AG10803 (cell line): ENCODE measurements around the gene BAIAP3.

Experiments used
- DNase-seq: peaks from one replicate; pipeline ENCODE4 v3.0.0; 2010; ENCODE audit warnings: low read depth
- H3K4me3 ChIP-seq: 2 replicates; pipeline ENCODE4 v1.5.1; 2011; ENCODE audit warnings: mild to moderate bottlenecking, low read length, control low read depth
- TF ChIP-seq, protein P1 (sequence below): conservative IDR thresholded peaks from 2 replicates; pipeline ENCODE4 v1.5.1; 2011; ENCODE audit warnings: mild to moderate bottlenecking, low read length, control low read depth, inconsistent platforms

Gene BAIAP3

GRCh38 chr16:1383556-1383955, 50.1 kb downstream of the BAIAP3 start:
- no peak overlapping the region for H3K4me3 ChIP-seq

DNA sequence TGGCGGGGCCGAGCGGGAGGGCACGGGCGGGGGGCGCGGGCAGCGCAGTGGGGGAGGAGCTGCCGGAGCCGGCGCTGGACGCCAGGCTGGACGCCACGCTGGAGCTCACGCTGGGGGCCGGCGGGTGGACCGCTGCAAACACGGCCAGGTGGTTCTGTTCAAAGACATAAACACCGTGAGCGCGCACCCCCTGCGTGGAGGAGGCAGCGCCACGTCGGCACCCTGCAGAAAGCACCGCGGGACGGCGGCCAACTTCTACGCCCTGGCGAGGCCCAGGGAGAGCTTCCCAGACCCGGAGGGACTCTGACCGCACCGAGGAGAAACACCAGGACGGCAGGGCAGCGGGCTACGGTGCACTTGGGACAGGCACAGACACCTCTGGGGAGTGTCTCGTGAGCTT, 51.8 kb downstream of the BAIAP3 start:
- TF ChIP-seq, protein P1, sequence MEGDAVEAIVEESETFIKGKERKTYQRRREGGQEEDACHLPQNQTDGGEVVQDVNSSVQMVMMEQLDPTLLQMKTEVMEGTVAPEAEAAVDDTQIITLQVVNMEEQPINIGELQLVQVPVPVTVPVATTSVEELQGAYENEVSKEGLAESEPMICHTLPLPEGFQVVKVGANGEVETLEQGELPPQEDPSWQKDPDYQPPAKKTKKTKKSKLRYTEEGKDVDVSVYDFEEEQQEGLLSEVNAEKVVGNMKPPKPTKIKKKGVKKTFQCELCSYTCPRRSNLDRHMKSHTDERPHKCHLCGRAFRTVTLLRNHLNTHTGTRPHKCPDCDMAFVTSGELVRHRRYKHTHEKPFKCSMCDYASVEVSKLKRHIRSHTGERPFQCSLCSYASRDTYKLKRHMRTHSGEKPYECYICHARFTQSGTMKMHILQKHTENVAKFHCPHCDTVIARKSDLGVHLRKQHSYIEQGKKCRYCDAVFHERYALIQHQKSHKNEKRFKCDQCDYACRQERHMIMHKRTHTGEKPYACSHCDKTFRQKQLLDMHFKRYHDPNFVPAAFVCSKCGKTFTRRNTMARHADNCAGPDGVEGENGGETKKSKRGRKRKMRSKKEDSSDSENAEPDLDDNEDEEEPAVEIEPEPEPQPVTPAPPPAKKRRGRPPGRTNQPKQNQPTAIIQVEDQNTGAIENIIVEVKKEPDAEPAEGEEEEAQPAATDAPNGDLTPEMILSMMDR: no peak
- DNase-seq: no peak
- H3K4me3 ChIP-seq: no peak overlapping the region

More at GRCh38 chr16:1383556-1383955, 50.1 kb downstream of the BAIAP3 start:
- TF ChIP-seq, protein P1: no peak
- DNase-seq: no peak

DNA sequence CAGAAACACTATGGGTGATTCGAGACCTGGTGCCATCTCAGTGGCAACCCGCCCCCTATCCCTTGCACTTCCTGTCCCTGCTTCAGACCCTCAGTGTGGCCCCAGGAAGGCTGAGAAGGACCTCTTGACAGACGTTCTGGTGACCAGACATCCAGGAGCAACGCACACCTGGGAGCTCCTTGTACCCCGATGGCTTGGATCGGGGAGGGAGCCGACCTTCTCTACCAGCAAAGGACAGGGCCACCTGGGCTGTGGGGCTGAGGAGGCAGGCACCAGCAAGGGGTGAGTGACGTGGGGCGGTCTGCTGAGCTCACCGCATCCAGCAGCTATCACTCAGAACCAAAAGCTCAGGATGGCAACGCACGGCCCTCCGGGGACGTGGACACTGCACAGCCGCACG, 53.9 kb downstream of the BAIAP3 start:
- TF ChIP-seq, protein P1: no peak
- H3K4me3 ChIP-seq: no peak overlapping the region
- DNase-seq: no peak

DNA sequence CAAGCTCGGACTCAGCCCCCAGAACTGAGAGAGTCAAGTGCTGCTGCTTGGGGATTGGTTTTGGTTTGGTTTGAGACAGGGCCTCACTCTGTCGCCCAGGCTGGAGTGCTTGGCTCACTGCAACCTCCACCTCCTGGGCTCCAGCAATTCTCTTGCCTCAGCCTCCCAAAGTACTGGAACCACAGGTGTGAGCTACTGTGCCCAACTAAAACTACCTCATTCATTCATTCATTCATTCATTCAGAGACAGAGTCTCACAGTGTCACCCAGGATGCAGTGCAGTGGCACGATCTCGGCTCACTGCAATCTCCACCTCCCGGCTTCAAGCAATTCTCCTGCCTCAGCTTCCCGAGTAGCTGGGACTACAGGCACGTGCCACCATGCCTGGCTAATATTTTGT, 56.3 kb downstream of the BAIAP3 start:
- DNase-seq: no peak
- no peak overlapping the region for H3K4me3 ChIP-seq
- TF ChIP-seq, protein P1: no peak

- no peak for DNase-seq
- H3K4me3 ChIP-seq: no peak overlapping the region
- TF ChIP-seq, protein P1: no peak
These were observed 56.9 kb downstream of the BAIAP3 start for GRCh38 chr16:1390239-1390779.

DNA sequence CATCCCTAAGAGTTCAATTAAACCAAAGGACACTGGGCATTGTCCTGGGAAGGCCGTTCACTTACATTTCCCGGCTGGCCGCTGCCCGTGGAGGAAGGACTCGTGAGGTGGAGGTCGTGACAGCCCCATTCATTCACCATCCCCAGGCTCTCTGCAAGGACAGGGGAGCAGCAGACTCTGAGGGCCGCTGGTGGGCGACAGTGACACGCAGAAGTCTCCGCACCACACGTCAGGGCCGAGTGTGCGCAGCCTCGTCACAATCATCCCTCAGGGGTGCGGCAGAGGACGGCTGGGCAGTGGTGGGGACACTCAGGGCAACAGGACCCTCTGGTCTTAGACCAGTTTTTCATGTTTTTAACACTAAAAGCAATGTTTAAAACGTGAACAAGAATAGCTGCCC, 59.4 kb downstream of the BAIAP3 start:
- no peak overlapping the region for H3K4me3 ChIP-seq
- no peak for DNase-seq
- TF ChIP-seq, protein P1: no peak

DNA sequence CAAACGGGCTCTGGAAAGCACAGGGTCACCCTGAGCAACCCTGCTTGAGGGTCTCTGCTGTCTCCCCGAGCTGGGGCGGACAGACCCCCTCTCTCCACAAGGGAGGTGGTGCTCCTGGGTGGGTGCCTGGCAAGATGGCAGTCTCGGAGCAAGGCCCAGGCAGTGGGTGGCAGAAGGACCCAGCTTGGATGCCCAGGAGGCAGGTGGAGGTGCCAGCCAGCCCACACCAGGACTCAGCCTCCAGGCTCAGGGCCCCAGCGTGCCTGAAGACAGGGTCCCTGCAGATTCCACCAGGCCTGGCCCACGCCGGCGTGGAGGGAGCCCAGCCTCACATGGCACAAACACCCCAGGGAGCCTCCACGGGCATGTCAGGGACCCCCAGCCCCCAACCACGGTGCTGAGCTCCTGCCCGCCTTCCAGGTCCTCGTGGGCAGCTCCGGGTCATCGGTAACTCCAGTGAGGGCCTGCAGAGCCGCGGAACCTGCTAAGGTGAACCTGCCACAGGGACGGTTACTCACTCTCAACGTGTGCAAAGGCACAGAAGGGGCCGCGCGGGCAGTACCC, 60.2 kb downstream of the BAIAP3 start:
- no peak for DNase-seq
- TF ChIP-seq, protein P1: no peak

More for the DNA sequence above, 60.2 kb downstream of the BAIAP3 start:
- no peak overlapping the region for H3K4me3 ChIP-seq
